ENCODE measurements around the gene BCR.

GRCh38 chr22:23213581-23214334 is 33.4 kb downstream of the BCR start:
- no peak for TF ChIP-seq ZNF274 (IDR thresholded peaks at IDR 0.05; ENCODE audit: low read depth, low read length)
- TF ChIP-seq SUZ12 (IDR thresholded peaks at IDR 0.05; ENCODE audit: extremely low read depth, insufficient read depth, insufficient read length), result no peak
- TF ChIP-seq YY1 (IDR thresholded peaks at IDR 0.05; ENCODE audit: insufficient read depth, insufficient read length), result no peak

All from NT2/D1 (cell line).